GM23338 (cell line): ENCODE data around the gene NHSL1.

ENCODE experiments used
- EZH2 ChIP-seq: fragments of 200-600 bp; sonication (generic); IDR thresholded peaks from one replicate; pipeline ENCODE4 v1.8.0; 2017; ENCODE audit warnings: antibody characterized with exemption, mild to moderate bottlenecking, low read depth; ENCODE audit not compliant: unreplicated experiment
- EZH2phosphoT487 ChIP-seq: fragments of 200-600 bp; sonication (generic); IDR thresholded peaks from one replicate; pipeline ENCODE4 v1.8.1; 2018; ENCODE audit warnings: antibody characterized with exemption; ENCODE audit not compliant: unreplicated experiment
- NANOG ChIP-seq: IDR thresholded peaks from 2 replicates; pipeline ENCODE4 v1.6.1; 2016; ENCODE audit warnings: antibody characterized with exemption, borderline replicate concordance
- POLR2AphosphoS5 ChIP-seq: IDR thresholded peaks from 2 replicates; pipeline ENCODE4 v1.6.1; 2016; ENCODE audit warnings: antibody characterized with exemption, low read depth
- STAT1 ChIP-seq: IDR thresholded peaks from one replicate; pipeline ENCODE4 v1.6.1; 2016; ENCODE audit warnings: antibody characterized with exemption; ENCODE audit not compliant: unreplicated experiment
- ZNF114 ChIP-seq: fragments of 250-450 bp; sonication (Bioruptor Pico); IDR thresholded peaks from 2 replicates; pipeline ENCODE4 v1.5.0; 2020; ENCODE audit warnings: mild to moderate bottlenecking, moderate library complexity
- TF ChIP-seq, protein P1 (sequence below), 2 experiments: fragments of 200-600 bp in 1 of 2; sonication (generic) in 1 of 2; conservative IDR thresholded peaks; 2 replicates each; pipeline versions ENCODE4 v1.5.1 to v1.6.1; 2016 to 2017; ENCODE audit warnings: antibody characterized with exemption in 2 of 2, low read depth in 2 of 2, mild to moderate bottlenecking in 2 of 2, moderate library complexity in 1 of 2
- TF ChIP-seq, protein P2 (sequence below): IDR thresholded peaks from one replicate; pipeline ENCODE4 v1.6.1; 2018; ENCODE audit warnings: antibody characterized with exemption; ENCODE audit not compliant: unreplicated experiment

DNA sequence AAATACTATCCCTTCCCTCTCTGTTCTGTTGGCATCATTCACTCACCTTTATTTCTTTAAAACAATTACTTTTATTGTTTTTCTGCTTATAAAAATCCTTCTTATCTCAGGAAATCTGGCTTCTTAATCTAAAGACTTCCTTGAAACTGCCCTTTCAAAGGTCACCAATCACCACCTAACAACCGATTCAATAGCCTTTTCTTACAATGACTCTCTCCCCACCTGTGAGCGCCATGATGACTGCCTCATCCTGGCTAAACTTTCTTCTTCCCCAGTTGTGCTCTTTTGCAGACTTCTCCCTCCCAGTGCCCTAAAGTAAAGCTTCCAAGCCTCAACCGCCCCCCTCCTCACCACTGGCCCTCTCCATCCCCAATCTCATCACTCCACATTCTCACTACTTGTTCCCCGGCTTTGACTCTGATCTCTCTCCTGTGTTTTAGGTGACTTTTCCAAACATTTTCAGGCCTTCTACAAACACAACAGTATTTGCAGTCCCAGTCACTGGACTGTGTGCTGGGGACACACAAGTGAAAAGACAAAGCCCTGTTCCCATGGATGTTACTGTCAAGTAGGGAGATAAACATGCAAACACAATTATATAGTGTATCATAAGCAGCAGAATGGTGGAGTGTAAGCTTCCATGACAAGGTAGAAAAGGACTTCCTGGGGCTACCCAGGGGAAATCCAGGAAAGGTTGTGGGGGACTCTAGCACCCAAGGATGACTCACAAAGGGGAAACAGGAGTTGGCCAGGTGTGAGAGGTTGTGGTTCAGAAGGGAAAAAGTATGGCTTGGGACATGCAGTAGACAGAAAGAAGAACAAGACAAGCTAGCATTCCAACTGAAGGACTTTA, 12.8 kb downstream of the NHSL1 start:
- no peak for TF ChIP-seq EZH2phosphoT487
- TF ChIP-seq, protein P1, sequence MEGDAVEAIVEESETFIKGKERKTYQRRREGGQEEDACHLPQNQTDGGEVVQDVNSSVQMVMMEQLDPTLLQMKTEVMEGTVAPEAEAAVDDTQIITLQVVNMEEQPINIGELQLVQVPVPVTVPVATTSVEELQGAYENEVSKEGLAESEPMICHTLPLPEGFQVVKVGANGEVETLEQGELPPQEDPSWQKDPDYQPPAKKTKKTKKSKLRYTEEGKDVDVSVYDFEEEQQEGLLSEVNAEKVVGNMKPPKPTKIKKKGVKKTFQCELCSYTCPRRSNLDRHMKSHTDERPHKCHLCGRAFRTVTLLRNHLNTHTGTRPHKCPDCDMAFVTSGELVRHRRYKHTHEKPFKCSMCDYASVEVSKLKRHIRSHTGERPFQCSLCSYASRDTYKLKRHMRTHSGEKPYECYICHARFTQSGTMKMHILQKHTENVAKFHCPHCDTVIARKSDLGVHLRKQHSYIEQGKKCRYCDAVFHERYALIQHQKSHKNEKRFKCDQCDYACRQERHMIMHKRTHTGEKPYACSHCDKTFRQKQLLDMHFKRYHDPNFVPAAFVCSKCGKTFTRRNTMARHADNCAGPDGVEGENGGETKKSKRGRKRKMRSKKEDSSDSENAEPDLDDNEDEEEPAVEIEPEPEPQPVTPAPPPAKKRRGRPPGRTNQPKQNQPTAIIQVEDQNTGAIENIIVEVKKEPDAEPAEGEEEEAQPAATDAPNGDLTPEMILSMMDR (conservative IDR thresholded peaks at IDR 0.05; ENCODE audit: low read depth in 2 of 2): no peak
- no peak for TF ChIP-seq POLR2AphosphoS5
- TF ChIP-seq STAT1: no peak
- TF ChIP-seq EZH2: no peak
- TF ChIP-seq, protein P2, sequence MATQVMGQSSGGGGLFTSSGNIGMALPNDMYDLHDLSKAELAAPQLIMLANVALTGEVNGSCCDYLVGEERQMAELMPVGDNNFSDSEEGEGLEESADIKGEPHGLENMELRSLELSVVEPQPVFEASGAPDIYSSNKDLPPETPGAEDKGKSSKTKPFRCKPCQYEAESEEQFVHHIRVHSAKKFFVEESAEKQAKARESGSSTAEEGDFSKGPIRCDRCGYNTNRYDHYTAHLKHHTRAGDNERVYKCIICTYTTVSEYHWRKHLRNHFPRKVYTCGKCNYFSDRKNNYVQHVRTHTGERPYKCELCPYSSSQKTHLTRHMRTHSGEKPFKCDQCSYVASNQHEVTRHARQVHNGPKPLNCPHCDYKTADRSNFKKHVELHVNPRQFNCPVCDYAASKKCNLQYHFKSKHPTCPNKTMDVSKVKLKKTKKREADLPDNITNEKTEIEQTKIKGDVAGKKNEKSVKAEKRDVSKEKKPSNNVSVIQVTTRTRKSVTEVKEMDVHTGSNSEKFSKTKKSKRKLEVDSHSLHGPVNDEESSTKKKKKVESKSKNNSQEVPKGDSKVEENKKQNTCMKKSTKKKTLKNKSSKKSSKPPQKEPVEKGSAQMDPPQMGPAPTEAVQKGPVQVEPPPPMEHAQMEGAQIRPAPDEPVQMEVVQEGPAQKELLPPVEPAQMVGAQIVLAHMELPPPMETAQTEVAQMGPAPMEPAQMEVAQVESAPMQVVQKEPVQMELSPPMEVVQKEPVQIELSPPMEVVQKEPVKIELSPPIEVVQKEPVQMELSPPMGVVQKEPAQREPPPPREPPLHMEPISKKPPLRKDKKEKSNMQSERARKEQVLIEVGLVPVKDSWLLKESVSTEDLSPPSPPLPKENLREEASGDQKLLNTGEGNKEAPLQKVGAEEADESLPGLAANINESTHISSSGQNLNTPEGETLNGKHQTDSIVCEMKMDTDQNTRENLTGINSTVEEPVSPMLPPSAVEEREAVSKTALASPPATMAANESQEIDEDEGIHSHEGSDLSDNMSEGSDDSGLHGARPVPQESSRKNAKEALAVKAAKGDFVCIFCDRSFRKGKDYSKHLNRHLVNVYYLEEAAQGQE: no peak
- no peak for TF ChIP-seq NANOG
- no peak for TF ChIP-seq ZNF114
